Germinal center (tissue), 1 donor: Measurements from ENCODE around the gene RAB21.
"Not testable (repeated sequence)": the region's sequence is repeated elsewhere in the genome, so short reads cannot be mapped to it uniquely, and the experiment has no call there.

ENCODE experiments used
- DNase-seq: peaks from one replicate; pipeline ENCODE4 v3.0.0; 2012; ENCODE audit warnings: mixed read lengths, low spot score

Gene RAB21

DNA sequence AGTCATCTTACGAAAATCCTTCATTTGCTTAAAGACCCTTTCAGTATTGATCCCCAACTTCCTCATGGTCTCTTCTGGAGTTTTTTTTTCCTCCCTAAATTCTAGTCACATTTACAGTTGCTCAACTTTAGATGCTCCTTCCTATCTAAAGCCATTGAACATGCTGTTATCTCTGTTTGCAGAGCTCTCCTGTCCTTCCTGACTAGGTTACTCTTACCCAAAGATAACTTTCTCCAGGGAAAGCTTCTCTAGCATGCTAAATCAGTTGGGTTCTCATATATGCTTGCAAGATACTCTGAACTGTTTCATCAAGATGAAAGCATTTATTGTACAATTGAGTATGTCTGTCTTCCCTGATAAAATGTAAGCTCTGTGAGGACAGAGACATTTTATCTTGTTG is 1.8 kb upstream of the RAB21 start:
- DNase-seq = no peak

DNA sequence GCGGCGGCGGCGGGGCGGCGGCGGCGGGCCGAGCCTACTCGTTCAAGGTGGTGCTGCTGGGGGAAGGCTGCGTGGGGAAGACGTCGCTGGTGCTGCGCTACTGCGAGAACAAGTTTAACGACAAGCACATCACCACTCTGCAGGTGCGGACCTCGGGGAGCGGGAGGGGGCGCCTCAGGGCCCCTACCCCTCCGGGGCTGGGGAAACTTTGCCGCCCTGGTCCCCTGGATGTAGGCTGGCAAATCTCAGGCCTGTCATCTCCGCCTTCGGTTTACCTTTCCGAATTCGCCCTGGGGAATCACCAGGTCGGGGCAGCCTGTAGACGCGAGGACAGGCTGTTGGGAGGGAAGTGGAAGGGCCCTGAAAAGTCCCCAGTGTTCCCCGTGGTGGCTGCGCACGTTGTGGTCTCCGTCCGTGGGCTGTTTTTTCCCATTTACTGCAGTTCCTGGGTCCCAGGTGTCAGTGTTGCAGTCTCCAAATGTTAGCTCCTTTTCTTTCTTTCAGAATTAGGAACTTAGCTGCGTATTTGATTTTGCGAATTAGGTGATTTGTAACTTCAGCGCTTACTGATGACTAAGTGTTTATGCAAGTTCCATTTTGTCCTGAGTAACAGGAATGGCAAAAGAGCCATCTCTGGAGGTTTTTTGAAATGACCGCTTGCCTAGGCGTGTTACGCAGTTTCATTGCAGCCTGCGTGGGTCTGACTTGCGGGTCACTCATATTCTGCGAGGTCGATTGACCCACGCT is 656 bp downstream of the RAB21 start:
- peak; percentile 51 for DNase-seq

DNA sequence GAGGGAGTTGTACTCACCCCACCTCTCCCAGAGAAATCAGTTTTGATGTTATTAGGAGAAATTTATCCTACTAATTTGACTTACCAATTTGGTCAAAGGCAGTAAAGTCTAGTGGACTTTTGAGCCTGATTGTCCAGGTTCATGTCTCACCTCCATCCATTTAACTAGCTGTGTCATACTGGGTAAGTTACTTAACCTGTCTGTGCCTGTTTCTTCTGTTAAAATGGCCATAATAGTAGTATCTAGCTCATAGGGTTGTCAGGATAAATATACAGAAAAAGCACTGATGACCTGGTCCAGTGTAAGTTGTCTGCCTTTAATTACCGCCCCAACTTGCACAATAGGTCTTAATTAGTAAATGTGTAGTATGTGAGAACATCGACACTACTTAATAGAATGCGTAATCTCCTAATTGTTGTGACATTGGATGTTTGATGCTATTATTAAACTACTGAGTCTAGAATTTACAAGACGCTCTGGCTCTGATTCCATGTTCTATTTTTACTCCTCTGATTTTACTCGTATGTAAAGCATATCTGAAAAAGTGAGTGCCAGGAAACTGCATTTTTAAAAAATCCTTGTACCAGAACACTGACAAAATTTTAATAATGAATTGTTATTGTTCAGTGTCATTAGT is 1.5 kb downstream of the RAB21 start:
- DNase-seq = no peak

DNA sequence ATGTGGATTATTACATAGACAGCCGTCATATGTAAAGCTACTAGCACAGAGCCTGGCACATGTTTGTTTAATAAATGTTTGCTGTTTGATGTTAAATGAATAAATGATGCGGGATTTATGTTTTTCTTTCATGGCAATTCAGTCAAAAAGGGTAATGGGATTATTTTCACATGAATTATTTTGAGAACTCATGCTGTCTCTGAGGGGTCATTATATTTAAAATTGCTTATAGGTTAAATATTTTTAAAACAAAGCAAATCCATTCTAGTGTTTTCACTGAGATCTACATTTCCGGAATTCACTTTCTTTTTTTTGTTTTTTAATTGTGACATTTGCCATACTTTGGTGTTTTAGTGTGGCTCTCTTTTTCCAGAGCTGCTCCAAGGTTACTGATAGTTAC is 5.3 kb downstream of the RAB21 start:
- DNase-seq = no peak

DNA sequence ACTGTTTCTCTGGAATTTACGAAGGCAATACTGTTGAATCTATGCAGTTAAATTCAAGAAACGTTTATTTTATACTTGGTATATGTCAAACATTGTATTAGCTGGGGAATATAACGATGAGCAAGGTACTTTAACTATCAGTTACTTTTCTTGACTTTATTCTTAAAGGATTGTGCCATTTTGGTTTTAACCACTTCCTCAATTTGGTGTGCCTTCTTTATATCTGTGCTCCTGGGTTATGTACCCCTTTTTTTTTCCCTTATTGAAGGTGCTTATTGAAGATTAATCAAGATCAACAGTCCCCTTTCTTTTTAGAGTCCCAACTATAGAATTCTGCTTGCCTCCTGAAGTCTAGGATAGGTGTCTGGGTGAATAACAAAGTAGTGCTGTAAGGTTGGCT is 5.8 kb downstream of the RAB21 start:
- DNase-seq = no peak

DNA sequence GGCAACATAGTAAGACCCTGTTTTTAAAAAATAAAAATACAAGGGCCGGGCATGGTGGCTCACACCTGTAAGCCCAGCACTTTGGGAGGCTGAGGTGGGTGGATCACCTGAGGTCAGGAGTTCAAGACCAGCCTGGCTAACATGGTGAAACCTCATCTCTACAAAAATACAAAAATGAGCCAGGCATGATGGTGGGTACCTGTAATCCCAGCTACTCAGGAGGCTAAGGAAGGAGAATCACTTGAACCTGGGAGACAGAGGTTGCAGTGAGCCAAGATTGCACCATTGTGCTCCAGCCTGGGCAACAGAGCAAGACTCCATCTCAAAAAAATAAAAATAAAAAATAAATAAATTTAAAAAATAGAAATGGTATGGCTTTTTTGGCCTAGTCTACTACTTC is 6.7 kb downstream of the RAB21 start:
- not testable (repeated sequence) for DNase-seq

DNA sequence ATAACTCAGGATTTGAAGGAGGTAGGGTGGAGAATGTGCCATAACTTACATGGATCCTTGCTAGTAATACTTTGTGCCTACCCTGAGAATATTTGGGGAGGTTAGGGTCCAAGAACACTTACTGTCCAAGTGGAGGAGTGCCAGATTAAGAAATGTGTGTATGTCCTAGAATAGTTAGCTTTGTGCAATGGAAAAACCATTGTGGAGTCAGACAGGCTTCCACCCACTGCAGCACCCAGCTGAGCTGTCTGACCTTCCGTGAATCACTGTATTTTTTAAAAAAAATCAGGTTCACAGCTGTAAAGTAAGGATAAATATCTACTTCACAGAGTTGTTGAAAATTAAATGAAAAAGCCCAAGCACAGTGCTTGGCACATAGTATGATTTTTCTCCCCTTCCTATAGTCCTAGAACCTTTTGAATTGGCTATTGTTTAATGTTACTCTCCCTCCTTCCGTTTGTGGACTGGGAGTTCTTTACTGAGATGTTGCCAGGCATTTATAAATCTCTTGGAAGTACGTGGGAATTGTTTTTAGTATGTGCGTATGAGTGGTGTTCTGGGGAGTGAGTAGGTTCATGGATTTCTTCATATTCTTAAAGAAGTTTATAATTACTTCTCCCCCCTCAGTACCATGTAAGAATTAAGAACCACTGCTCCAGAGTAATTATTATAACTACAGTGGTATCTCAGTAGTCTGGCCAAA is 9.2 kb downstream of the RAB21 start:
- no peak for DNase-seq

DNA sequence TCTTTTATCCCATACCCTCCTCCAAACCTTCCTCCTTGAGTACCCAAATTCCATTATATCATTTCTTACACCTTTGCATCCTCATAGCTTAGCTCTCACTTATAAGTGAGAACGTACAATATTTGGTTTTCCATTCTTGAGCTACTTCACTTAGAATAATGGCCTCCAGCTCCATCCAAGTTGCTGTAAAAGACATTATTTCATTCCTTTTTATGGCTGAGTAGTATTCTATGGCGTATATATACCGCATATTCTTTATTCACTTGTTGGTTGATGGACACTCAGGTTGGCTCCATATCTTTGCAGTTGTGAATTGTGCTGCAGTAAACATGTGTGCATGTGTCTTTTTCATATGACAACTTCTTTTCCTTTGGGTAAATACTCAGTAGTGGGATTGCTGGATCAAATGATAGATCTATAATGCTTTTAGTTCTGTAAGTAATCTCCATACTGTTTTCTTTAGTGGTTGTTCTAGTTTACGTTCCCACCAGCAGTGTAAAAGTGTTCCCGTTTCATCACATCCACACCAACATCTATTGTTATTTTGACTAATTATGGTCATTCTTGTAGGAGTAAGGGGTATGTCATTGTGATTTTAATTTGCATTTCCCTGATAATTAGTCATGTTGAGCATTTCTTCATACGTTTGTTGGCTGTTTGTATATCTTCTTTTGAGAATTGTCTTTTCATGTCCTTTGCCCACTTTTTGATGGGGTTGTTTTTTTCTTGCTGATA is 10.1 kb downstream of the RAB21 start:
- no peak for DNase-seq

DNA sequence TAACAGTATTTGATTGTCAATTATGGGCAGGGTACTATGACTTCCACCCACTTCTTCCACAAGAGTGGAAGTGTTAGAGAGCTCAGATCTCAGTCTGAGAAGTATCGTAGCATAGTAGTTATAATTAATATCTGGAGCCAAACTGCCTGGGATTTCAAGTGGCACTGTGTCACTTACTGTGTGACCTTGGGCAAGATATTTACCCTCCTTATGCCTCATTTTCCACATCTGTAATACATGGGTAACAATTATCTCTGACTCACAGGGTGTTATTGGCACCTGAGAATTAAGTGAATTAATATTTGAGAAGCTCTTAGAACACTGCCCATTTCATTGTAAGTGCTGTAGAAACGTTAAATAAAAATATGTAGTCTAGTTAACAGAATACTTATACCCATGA is 11.5 kb downstream of the RAB21 start:
- no peak for DNase-seq

DNA sequence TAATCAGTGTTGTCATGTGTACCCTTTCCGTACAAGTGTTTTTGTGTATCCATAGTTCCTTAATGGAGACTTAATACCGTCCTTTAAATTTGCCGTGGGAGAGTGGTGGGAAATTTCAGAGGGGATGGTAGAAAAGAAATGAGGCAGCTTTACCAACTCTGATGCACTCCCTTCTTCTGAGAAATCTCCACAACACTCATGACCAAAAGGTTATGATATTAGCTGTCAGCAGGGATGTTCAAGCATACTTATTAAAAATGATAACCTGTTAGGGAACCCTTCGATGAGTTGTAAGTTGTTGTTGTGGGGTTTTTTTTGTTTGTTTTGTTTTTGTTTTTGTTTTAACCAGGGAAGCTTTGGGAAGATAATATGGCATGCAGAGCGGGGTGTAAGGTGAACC is 12.5 kb downstream of the RAB21 start:
- DNase-seq = no peak

DNA sequence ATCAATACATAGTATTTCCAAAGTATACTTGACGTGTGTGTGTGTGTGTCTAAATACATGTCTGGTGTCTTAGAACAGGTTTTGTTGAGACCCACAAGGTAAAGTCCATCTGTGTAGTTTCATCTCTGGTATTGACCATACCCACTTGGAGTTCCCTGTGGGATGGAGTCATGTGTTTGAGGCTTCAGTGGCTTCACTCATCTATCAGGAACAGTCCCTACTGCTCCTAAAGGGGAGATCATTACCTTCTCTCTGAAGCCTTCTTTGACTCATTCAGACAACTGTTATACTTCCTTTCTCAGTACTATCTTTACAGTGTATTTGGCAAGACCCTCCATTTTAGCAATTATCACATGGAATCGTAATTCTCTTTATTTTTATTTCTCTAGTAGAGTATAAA is 14.2 kb downstream of the RAB21 start:
- no peak for DNase-seq

DNA sequence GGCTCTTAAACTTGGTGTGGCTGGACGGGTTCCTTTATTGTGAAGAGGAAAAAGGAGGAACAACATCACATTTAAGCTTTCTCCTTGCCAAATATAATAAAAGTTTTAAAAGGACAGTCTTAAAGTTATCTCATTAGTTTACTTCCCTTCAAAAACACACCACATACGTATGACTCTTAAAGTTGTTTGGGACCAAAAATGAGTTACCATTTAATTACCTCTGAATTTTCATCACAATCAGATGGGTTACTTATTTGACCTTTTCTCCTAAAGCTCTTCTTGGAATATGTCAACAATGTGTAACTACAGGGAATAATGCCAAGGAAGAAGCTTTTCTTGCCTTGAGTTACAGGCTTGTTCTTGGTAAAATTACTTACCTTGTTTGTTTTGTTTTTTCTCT is 16.4 kb downstream of the RAB21 start:
- no peak for DNase-seq

DNA sequence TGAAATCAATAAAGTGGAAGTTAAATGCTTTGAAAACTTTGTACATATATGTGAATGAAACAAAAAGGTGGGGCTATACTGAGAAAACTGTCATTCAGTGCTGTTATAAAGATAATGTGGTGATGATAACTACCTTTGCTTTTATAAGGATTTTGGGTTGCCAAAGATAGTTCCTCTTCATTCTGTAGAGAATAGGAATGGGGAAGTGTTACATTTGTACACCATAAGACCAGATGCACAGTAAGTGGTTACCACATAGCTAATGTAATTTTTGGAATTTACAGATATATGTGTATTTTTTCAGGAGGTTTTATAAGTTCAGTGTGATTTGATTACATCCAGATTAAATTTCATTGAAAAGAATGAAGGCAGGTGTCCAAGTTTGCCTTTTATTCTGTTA is 18.1 kb downstream of the RAB21 start:
- DNase-seq = no peak

DNA sequence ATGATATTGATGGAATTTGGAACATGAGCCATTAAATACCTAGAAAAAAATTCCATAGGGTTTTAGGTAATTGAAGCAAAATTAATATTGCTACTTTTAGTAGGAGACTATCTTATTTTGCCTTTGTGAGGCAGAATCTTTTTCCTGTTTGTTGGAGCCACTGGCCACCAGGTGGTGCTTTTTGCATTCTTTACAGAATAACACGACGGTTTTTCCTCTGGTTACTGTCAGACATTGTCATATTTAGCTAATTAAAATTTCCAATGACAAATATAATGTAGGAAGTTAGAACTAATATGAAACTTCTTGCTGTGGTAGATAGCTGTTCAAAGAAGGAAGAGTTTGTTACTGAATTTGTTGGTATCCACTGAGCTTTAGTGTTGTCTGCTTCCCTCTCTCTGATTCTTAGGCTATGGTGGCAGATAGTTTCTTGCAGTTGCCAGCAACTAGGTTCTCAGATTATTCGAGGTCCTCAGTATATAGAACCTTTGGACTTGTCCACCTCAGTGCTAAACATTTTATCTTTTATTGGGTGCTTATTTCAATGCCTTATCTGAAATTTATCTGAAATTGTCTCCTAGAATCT is 25.7 kb downstream of the RAB21 start:
- peak; percentile 50 for DNase-seq

DNA sequence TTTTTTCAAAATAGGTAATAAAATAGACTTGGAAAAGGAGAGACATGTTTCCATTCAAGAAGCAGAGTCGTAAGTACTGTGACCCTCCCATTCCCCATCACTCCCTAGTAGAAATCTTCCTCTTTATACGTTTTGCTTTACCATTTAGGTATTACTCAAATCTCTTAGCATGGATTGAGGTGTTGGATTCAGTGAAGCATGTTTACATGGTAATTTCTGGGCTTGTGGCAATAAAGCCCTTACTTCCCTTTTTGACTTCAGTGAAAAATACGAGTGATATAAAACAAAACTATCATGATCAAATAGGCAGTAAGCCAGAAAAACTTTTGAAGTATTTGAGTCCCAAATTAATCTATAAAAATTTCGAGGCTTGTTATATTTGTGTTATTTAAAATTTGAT is 27.4 kb downstream of the RAB21 start:
- peak; percentile 54 for DNase-seq

DNA sequence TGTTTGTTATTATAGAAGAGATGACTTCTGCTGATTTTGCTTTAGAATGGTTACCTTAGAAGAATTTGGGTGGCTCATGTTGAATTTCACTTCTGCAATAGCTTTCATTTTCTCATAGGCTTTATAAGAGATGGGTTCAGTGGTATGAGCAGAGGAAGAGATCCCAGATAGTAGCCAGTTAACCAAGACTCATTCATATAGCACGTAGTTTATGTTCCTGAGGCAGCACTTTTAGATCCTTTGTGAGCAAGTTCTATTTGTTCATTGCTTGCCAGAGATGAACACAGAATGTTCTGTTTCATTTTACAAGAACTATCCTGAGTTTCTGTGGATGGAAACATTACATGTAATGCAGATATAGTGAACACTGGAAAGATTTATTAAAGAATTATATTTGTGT is 32.2 kb downstream of the RAB21 start:
- DNase-seq = no peak

DNA sequence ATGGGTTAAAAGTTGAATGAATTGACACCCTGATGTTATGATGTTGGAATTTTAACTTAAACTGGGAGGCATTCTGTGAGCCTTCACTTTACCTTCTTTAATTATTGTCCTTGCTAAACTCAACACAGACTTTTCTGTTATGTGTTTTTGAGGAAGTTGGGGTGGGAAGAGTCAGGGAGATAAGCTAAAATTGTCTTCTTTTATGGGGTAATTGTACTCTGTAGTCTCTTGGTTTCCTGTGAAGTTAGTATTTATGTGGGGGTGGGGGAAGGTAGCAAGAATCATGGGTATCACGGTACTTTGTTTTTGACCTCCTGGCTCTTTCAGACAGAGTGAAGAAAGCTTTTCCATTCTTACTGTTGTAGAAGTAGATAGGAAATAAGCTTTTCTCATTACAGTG is 32.9 kb downstream of the RAB21 start:
- no peak for DNase-seq

DNA sequence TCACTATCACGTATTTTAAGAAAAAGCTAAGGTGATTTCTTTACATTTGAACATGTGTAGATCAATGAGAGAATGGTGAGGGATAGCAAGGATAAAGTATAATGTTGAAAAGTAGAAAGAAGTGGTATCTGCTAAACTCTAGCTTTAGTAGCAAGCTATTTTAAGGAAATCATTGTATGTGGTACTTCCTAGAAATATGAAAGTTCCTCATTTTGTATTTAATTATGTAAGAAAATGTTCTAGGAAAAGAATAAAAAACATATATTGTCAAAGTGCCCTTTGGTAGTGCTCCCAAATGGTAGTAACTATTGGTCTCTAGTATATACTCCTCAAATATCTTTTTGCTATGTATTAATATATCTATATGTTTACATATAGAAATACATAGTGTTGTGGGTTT is 35.7 kb downstream of the RAB21 start:
- no peak for DNase-seq

DNA sequence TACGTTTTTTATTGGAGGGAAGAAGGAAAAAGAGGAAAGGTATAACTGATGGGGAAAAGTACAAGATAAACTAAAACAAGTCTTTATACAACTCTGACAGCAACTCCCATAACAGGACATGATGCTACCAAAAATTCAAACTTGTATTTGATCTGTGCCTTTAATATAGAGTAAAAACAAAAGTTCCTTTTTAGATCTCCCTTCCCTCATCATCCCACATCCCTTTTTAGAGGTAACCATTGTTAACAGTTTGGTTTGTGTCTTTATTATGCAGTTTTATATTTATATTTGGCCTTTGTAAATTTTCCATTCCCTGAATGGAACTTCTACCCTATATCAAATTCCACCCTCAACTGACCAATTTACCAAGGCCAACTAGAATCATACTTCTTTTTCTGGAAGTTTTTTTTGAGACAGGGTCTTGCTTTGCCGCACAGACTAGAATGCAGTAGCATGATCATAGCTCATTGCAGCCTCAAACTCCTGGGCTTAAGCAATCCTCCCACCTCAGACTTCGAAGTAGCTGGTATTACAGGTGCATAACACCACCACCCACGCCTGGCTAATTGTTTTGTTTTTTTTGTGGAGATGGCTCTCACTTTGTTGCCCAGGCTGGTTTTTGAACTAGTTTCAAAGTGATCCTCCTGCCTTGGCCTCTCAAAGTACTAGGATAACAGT is 36.9 kb downstream of the RAB21 start:
- no peak for DNase-seq

DNA sequence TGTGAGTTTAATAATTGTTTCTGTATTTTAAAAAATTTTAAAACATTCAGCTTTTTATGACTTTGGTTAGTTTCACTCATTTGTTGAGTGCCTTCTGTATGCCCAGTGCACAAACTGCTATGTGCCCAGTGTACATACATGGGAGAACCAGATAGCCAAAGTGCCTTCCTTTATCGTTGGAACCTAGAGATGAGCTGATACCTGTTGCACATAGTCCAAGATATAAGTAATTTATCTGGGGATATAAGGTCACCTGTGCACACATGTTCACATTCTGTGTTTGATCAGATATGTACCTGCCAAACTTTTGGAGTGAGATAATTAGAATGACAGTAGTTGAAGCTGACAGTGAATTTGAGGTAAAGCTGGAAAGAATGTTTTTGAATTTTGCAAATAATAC is 37.9 kb downstream of the RAB21 start:
- DNase-seq = no peak

DNA sequence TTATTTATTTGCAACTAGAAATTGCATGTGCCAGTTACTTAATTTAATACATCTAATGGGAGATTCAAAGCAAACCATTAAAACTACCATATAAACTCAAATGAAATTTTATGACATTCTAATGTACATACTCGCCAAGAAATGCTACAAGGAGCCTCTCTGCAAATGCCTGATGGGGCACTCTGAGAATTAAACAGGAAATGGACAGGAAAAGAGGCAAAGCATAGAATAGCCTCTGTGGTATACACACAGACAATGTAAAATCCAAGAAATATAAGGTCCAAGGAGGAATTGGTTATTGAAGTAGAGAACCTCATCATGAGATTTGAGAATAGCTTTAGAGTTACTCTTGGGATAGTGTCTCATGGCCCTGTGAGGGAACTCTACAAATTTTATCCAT is 41.2 kb downstream of the RAB21 start:
- DNase-seq = no peak

DNA sequence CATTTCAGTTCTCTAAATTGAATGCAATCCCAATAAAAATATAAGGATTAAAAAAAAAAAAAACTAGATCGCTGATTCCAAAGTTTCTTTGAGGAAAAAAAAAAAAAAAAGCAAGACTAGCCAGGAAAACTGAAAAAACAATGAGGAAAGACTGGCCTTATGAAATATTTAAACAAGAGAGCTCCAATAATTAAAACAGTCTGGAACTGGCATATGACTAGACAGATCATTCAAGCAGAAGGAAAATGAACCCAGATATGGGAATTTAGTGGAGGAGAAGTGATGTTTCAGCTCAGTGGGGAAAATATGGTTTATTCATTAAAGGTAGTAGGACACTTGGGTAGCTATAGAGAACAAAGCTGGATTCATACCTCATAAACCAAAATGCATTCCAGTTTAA is 42.9 kb downstream of the RAB21 start:
- DNase-seq = no peak
